Fibroblast of the aortic adventitia (primary cell): Measurements from ENCODE around the gene PIK3CB. TPM values are rescaled to one million over a fixed set of nuclear protein-coding genes. Genes with fewer than 3 reads are reported as not detected.

Experiments used
- DNase-seq: peaks from one replicate; pipeline ENCODE4 v3.0.0-alpha.2; 2010; ENCODE audit warnings: low read depth
- H3K4me3 ChIP-seq: 2 replicates; pipeline ENCODE4 v1.5.1; 2011; ENCODE audit warnings: low read depth, mild to moderate bottlenecking, control low read depth, low read length, moderate library complexity
- CTCF ChIP-seq: IDR thresholded peaks from 2 replicates; pipeline ENCODE4 v1.5.1; 2011; ENCODE audit warnings: mild to moderate bottlenecking, low read length, control low read depth, inconsistent platforms; ENCODE audit not compliant: insufficient read depth
- total RNA-seq: library from RNA; depleted of rRNA; stranded (reverse); fragments of >200 nt; gene quantifications from 2 replicates; pipeline ENCODE4 v1.2.3, GENCODE V29; 2012; ENCODE audit warnings: low replicate concordance

The PIK3CB gene
- total RNA-seq, 1 donor, result 9.9 TPM

GRCh38 chr3:138873471-138874278 is 38.9 kb upstream of the PIK3CB start:
- TF ChIP-seq CTCF, result no peak
- DNase-seq, result no peak
- no peak overlapping the region for H3K4me3 ChIP-seq

GRCh38 chr3:138872632-138873031 is 37.9 kb upstream of the PIK3CB start:
- H3K4me3 ChIP-seq, result no peak overlapping the region
- DNase-seq, result no peak
- TF ChIP-seq CTCF, result no peak

GRCh38 chr3:138867996-138868395 is 33.3 kb upstream of the PIK3CB start:
- no peak for TF ChIP-seq CTCF
- no peak overlapping the region for H3K4me3 ChIP-seq
- DNase-seq, result no peak

- H3K4me3 ChIP-seq, result no peak overlapping the region
- no peak for TF ChIP-seq CTCF
These were observed 29.0 kb upstream of the PIK3CB start for GRCh38 chr3:138863776-138864113.

GRCh38 chr3:138862924-138863775 is 28.4 kb upstream of the PIK3CB start:
- no peak for TF ChIP-seq CTCF
- peak; percentile 64 for DNase-seq

More at GRCh38 chr3:138863776-138864113, 29.0 kb upstream of the PIK3CB start:
- no peak for DNase-seq

GRCh38 chr3:138862531-138862923 is 27.8 kb upstream of the PIK3CB start:
- H3K4me3 ChIP-seq, result no peak overlapping the region
- no peak for DNase-seq
- no peak for TF ChIP-seq CTCF

More at GRCh38 chr3:138862924-138863775, 28.4 kb upstream of the PIK3CB start:
- H3K4me3 ChIP-seq, result no peak overlapping the region
